GM18498 (cell line): Measurements from ENCODE around the gene PKP1.
"Not testable (repeated sequence)": the region's sequence is repeated elsewhere in the genome, so short reads cannot be mapped to it uniquely, and the experiment has no call there.

Experiments
- ATAC-seq: cut with Tn5 transposase; IDR thresholded peaks from one replicate; pipeline ENCODE4 v1.9.1; 2021; ENCODE audit warnings: mild to moderate bottlenecking, moderate library complexity; ENCODE audit not compliant: unreplicated experiment

PKP1 gene

GRCh38 chr1:201282931-201283829 lies at the start of gene PKP1:
Gene PKP1, plus strand, starts transcription at chr1:201283506. Its CDS starts 197 bp downstream, at chr1:201283703.
- no peak for ATAC-seq

DNA sequence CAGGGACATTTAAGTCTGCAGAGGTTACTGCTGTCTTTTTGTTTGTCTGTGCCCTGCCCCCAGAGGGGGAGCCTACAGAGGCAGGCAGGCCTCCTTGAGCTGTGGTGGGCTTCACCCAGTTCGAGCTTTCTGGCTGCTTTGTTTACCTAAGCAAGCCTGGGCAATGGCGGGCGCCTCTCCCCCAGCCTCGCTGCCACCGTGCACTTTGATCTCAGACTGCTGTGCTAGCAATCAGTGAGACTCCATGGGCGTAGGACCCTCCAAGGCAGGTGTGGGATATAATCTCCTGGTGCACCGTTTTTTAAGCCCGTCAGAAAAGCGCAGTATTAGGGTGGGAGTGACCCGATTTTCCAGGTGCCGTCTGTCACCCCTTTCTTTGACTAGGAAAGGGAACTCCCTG lies 43.7 kb upstream of the PKP1 start:
- ATAC-seq: not testable (repeated sequence)

DNA sequence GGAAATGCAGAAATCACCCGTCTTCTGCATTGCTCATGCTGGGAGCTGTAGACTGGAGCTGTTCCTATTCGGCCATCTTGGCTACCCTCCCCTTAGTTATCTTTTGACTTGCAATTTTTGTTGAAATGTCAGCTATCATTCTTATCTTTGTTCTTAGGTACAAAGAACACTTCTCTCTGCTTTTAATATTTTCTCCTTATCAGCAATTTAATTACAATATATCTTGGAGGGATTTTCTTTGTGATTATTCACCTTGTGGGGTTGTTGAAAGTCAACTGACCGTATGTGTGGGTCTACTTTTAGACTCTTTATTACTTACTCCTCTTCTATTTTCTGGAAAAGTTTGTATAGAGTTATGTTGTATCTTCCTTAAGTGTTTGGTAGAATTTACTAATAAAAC lies 43.1 kb upstream of the PKP1 start:
- no peak for ATAC-seq

- ATAC-seq: no peak
Observed at GRCh38 chr1:201241736-201242135, 41.6 kb upstream of the PKP1 start.

DNA sequence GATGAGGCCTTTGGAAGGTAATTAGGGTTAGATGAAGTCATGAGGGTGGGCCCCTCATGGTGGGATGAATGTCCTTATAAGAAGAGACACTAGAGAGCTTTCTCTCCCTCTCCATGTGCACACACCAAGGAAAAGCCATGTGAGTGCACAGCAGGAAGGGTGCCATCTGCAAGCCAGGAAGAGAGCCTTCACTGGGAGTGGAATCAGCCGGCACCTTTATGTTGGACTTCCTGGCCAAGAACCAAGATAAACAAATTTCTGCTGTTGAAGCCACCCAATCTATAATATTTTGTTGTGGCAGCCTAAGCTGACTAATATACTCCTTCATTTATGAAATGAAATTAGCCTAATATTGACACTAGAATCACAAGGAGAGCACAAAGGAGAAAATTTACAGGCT lies 38.2 kb upstream of the PKP1 start:
- ATAC-seq: no peak

DNA sequence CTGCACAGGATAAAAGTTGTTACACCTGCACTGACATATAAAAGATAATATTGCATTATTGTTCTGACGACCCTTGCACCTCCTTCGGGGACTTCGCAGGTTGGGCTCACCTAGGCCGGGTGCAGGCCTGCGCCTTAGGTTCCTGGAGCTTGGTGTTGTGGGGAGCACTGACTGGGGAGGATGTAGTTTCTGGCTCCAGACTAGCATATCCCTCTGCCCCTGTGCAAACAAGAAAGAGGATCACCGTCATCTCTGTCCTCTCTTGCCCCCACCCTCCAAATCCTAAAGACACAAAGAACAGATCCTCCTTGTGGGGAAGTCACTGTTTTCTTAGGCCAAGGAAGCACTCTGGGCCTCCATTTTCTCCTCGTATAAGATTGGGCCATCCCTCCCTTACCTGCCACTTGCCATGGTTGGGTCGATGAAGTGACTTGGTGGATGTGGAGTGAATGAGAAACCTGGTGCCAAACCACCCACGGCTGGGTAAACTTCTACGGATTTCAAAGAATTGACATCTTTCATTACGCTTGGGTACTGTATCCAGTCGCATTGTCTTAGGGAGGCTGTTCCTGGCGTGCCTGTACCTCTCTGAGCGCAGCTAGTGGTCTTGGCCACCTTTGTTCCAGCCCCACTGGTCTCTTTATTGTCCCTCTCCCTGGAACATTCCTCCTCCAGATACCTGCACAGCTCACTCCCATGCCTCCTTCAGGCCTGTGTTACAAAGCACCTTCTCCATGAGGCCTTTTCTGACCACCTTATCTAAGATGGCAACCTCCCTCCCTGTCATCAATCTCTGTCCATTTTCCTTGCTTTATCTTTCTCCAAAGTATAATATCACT lies 34.4 kb upstream of the PKP1 start:
- no peak for ATAC-seq

DNA sequence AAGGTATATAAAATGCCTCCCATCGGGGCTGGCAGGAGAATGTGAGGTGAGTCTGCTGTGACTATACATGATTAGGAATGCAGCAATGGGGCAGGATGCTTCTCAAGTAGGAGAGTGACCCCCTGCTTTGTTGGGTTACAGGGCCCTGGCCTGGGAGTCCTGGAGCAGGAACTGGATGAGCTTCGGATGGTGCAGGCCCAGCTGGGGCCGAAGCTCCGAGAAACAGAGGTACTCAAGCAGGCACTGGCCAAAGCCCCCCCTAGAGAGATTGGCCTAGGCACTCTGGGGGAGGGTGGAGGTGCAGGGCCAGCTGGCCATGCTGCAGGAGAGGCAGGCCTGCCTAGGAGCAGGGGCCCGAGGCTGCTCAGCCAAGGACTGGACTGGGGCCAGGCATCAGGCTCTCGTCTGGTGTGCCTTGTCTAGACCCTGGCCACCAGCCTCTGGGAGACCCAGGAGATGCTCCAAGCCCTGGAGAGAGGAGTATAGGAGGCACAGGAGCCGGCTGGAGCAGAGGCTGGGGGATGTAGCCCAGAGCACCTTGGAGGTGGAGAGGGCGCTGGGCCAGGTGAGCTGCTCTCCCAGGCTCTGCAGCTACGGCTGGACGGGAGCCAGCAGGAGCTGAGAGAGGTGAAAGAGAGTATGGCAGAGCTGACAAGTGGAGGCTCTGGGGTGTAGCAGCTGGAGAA lies 32.8 kb upstream of the PKP1 start:
- ATAC-seq: no peak

DNA sequence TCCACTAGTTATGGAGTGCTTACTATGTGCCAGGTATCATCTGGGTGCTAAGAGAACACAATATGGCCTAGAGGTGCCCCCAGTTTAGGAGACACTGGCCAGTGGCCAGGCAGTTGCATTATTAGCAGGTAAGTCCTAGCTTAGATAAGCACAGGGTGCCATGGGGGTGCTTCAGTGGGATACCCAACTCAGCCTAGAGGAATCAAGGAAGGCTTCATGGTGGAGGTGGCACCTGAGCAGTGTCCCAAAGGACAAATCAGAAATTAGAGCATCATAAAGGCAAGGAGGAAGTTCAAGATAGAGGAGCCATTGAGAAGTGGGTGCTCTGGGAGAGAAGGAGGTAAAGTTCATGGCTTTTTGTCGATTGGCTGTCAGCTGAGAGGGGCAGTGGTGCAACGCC lies 31.9 kb upstream of the PKP1 start:
- no peak for ATAC-seq

DNA sequence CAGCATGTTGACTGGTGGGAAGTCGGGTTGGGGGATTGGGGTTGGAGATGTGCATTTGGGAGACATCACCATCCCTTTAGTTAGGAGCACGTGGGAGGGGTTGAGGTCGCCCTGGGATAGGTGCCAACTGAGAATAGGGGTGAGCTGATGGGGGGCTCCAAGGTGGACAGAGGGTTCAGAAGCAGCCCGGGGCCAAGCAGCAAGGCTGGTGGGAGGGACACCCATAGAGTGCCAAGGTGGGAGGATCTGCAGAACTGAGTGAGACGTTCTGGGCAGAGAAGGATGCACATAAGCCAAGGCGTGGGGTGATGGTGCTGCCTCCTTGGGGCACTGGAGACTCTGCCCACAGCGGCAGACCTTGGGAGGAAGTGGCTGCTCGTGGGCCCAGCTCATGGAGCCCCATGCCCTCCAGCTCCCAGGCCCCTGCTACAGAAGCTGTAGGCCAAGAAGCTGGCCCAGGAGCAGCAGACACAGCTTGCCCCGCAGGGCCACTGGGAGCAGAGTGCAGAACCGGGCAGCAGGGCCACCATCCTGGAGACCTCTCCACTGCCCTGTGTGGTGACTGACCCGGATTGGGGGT lies 31.4 kb upstream of the PKP1 start:
- no peak for ATAC-seq

DNA sequence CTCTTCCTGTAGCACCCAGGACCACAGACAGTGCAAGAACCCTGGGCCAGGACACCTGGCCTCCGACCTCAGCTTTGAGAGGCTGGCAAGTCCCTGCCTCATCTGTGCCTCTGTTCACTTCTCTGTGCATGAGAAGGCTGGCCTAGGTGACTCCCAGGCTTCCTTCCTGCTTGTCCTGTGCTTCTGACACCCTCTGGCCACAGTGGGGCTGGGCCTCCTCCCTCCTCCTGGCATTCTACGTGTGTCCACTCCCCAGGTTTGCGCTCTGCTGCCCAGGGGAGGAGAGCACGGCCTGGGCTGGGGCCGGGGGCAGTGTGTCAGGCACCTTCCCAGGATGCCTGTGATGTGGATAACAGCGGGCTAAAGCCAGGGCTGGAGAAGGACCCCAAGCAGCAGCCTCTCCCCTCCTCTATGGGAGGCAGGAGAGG lies 30.3 kb upstream of the PKP1 start:
- no peak for ATAC-seq

GRCh38 chr1:201253411-201253810 lies 29.9 kb upstream of the PKP1 start:
- ATAC-seq: no peak

DNA sequence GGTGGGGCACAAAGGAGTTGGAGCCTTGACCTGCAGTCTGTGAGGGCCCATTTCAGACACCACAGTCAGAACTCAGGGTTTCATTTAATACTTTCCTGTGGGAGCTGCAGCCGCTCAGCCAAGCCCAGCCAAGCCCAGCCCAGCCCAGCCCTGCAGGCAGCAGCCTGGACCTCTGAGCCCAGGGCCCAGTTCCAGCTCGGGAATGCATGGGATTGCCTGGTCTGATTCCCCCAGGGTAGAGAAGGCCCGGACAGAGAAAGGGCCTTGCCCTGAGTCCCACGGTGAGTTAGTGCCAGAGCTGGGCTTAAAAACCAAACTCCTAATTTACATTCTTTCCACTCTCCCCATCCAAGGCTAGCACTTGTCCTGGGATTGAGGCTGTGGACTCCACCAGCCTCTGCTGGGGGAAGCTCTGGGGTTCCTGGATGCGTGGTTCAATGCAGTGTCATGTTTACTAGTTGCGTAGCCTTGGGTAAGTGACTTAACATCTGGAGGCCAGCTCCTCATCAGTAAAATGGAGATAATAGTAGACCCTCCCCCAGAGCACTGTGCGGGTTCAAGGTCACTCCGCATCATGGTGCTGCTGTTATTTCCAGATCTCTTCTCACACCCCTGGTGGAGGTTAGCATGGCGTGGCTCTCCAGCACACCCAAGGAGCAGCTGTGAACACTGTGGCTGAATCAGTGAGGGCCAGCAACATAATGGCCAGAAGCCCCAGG lies 29.2 kb upstream of the PKP1 start:
- no peak for ATAC-seq

- no peak for ATAC-seq
Observed at GRCh38 chr1:201254625-201255478, 28.5 kb upstream of the PKP1 start.

DNA sequence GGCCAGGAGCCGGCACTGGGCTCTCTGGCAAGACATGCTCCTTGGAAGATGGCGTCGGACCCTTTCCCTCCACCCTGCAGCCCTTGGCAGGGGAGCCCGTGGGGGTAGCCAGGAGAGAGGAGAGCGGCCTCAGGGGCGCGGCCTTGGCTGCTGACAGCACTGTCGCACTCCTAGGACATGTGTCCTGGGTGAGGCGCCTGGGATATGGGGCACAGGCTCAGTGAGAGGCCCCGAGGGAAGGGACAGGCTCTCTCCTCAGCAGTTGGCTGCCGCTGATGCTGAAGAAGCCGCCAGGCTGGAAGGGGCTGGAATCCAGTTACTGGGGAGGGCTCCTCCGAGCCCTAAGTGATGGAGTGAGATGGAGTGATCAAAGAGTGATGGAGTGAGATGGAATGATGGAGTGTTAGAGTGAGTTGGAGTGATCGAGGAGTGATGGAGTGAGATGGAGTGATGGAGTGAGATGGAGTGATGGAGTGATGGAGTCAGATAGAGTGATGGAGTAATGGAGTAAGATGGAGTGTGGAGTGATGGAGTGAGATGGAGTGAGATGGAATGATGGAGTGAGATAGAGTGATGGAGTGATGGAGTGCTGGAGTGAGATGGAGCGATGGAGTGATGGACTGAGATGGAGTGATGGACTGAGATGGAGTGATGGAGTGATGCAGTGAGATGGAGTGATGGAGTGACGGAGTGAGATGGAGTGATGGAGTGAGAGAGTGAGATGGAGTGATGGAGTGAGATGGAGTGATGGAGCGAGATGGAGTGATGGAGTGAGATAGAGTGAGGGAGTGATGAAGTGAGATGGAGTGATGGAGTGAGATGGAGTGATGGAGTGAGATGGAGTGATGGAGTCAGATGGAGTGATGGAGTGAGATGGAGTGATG lies 27.6 kb upstream of the PKP1 start:
- ATAC-seq: no peak

DNA sequence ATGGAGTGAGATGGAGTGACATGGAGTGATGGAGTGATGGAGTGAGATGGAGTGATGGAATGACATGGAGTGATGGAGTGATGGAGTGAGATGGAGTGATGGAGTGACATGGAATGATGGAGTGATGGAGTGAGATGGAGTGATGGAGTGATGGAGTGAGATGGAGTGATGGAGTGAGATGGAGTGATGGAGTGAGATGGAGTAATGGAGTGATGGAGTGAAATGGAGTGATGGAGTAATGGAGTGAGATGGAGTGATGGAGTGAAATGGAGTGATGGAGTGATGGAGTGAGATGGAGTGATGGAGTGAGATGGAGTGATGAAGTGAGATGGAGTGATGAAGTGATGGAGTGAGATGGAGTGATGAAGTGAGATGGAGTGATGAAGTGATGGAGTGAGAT lies 25.2 kb upstream of the PKP1 start:
- ATAC-seq: not testable (repeated sequence)

- ATAC-seq: no peak
Observed at GRCh38 chr1:201258763-201259230, 24.5 kb upstream of the PKP1 start.

DNA sequence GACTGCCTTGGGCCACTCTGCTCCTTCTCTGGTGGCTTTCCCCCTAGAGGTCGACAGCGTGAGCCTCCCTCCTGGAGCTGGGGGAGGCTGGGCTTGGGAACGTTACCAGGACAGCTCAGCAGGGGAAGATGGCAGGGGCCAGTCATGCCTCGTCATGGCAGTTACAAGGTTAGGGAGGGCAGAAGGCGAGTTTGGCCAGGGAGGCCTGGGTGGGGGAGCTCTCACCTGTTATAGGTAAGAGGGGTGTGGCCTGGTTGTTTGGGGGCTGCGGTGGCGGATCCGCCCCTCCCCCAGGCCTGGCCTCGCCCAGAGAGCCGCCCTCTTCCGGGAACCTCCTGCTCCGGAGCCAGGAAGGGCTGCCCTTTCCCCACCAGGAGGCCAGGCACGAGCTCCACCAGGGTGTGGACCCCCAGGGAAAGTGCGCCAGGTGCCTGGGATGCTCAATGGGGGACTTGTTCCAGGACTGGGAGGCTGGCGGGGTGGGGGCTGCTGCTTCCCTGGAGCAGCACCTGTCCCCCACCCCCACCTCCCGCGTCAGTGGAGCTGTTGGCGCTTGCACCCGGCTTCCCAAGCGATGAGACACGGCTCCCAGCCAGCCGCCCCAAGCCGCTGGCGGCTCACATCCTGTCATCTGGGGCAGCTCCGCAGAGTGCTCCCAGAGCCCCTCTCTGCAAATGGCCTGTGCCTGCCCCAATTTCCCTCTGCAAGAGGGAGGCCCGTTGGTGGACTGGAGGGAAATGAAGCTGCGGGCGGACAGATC lies 23.6 kb upstream of the PKP1 start:
- no peak for ATAC-seq

DNA sequence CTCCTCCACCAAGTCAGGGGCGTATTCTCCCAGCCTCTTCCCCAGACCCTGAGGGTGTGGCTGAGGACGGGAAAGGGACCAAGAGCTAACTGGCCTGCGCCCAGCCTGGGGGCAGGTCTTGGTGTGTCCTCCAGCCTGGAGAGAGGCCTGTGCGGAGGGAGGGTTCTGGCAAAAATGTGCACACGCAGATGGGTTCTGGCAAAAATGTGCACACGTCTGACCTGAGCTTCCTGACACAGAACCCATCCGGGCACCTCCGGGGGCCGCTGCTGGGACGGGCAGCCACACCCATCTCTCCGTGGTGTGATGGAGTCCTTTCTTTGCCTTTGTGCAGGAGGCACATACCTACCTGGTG lies 23.1 kb upstream of the PKP1 start:
- no peak for ATAC-seq
